Trophoblast cell (in vitro differentiated cells and primary cell): Measurements from ENCODE around the gene KDM5B.

ENCODE experiments used
- DNase-seq, 2 donors: peaks; one replicate each; pipeline ENCODE4 v3.0.0-alpha.2; 2016
- H2AFZ ChIP-seq: 2 replicates; pipeline ENCODE4 v1.6.1; 2013; ENCODE audit warnings: low read length, moderate library complexity, mild to moderate bottlenecking; ENCODE audit not compliant: insufficient read depth, poor library complexity
- H2AK5ac ChIP-seq: 2 replicates; pipeline ENCODE4 v1.6.1; 2013; ENCODE audit warnings: mild to moderate bottlenecking, low read length
- H2BK120ac ChIP-seq: 2 replicates; pipeline ENCODE4 v1.6.1; 2013; ENCODE audit warnings: low read length, mild to moderate bottlenecking, moderate library complexity; ENCODE audit not compliant: insufficient read depth, poor library complexity
- H2BK12ac ChIP-seq: 2 replicates; pipeline ENCODE4 v1.6.1; 2013; ENCODE audit warnings: mild to moderate bottlenecking, low read length, moderate library complexity
- H2BK5ac ChIP-seq: 2 replicates; pipeline ENCODE4 v1.6.1; 2013; ENCODE audit warnings: low read length, low read depth, moderate library complexity, mild to moderate bottlenecking; ENCODE audit not compliant: poor library complexity
- H3K14ac ChIP-seq: 2 replicates; pipeline ENCODE4 v1.6.1; 2013; ENCODE audit warnings: mild to moderate bottlenecking, low read length
- H3K18ac ChIP-seq: 2 replicates; pipeline ENCODE4 v1.6.1; 2013; ENCODE audit warnings: mild to moderate bottlenecking, low read length
- H3K23ac ChIP-seq: 2 replicates; pipeline ENCODE4 v1.6.1; 2013; ENCODE audit warnings: low read length
- H3K27ac ChIP-seq: 2 replicates; pipeline ENCODE4 v1.5.1; 2013; ENCODE audit warnings: low read depth, mild to moderate bottlenecking, inconsistent platforms, low read length, moderate library complexity
- H3K27me3 ChIP-seq: 2 replicates; pipeline ENCODE4 v1.6.1; 2013; ENCODE audit warnings: inconsistent platforms, mild to moderate bottlenecking, low read length, moderate library complexity; ENCODE audit not compliant: insufficient read depth
- H3K36me3 ChIP-seq, 2 experiments: 1 replicate in 1 of 2; 2 replicates in 1 of 2; pipeline ENCODE4 v1.6.1; 2013; ENCODE audit warnings: low read length in 2 of 2, mild to moderate bottlenecking in 2 of 2, moderate library complexity in 1 of 2; ENCODE audit not compliant: insufficient read depth in 2 of 2, control insufficient read depth in 1 of 2
- H3K4ac ChIP-seq: 2 replicates; pipeline ENCODE4 v1.6.1; 2013; ENCODE audit warnings: low read depth, mild to moderate bottlenecking, low read length, moderate library complexity
- H3K4me1 ChIP-seq, 2 experiments: 1 replicate in 1 of 2; 2 replicates in 1 of 2; pipeline ENCODE4 v1.6.1; 2013; ENCODE audit warnings: low read length in 2 of 2, mild to moderate bottlenecking in 2 of 2, moderate library complexity in 1 of 2; ENCODE audit not compliant: insufficient read depth in 2 of 2, control insufficient read depth in 1 of 2
- H3K4me2 ChIP-seq: 2 replicates; pipeline ENCODE4 v1.6.1; 2013; ENCODE audit warnings: inconsistent platforms, mild to moderate bottlenecking, low read length, moderate library complexity
- H3K4me3 ChIP-seq: 2 replicates; pipeline ENCODE4 v1.5.1; 2013; ENCODE audit warnings: mild to moderate bottlenecking, low read depth, low read length, inconsistent platforms
- H3K79me1 ChIP-seq: one replicate; pipeline ENCODE4 v1.6.1; 2013; ENCODE audit warnings: low read length
- H3K79me2 ChIP-seq: 2 replicates; pipeline ENCODE4 v1.6.1; 2013; ENCODE audit warnings: low read length, mild to moderate bottlenecking; ENCODE audit not compliant: control insufficient read depth, insufficient read depth, poor library complexity
- H3K9ac ChIP-seq: 2 replicates; pipeline ENCODE4 v1.6.1; 2013; ENCODE audit warnings: mild to moderate bottlenecking, low read length
- H3K9me3 ChIP-seq: 2 replicates; pipeline ENCODE4 v1.6.1; 2013; ENCODE audit warnings: low read depth, mild to moderate bottlenecking, control low read depth, inconsistent platforms, low read length; ENCODE audit not compliant: insufficient read depth
- H4K12ac ChIP-seq: 2 replicates; pipeline ENCODE4 v1.6.1; 2013; ENCODE audit warnings: low read depth, mild to moderate bottlenecking, low read length, moderate library complexity
- H4K8ac ChIP-seq: 2 replicates; pipeline ENCODE4 v1.6.1; 2013; ENCODE audit warnings: low read depth, mild to moderate bottlenecking, low read length, moderate library complexity
- H4K91ac ChIP-seq: one replicate; pipeline ENCODE4 v1.6.1; 2013; ENCODE audit warnings: low read depth, mild to moderate bottlenecking, low read length, moderate library complexity
- WGBS: extraction: QIAGEN DNeasy Blood & Tissue Kit; methylation state at CpG from one replicate; pipeline ENCODE4 v1.1.7; 2013; ENCODE audit warnings: missing lambda C conversion rate; ENCODE audit not compliant: insufficient read length, insufficient coverage; ENCODE audit errors: extremely low coverage; 5-methylcytosine and 5-hydroxymethylcytosine counted together

KDM5B gene

DNA sequence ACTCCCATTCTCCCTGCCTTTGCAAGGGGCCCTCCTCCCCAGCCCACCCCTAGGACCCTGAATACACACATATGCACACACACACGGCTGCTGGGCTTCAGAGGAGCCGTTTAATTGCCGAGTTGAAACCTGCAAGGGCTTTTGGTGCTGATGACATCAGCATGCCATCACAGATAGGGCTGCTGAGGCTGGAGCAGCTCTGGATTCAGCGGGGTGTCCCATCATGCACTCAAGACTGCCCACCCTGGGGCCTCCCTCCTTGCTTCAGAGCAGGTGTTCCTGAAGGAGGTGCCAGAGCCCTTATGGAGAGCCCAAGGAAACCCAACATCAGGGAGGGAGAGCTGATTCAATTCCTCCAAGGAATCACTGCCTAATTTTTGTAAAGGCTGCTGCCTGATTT is 103.6 kb downstream of the KDM5B start:
- Histone ChIP-seq H4K12ac (no peak overlapping the region), H3K4me3 (no peak overlapping the region), H3K4me2 (no peak overlapping the region), H3K4ac (no peak overlapping the region), H3K79me2 (no peaks in the 10 kb centered on the region), H2BK5ac (no peak overlapping the region), H3K27me3 (peaks cover 15% of the 10 kb centered on the region), H2AK5ac (no peak overlapping the region), H3K18ac (no peak overlapping the region), H3K9me3 (peaks cover 2% of the 10 kb centered on the region), H3K14ac (no peak overlapping the region), H3K23ac (no peak overlapping the region), H4K91ac (no peak overlapping the region), H2AFZ (no peak overlapping the region), H3K9ac (no peak overlapping the region), H3K27ac (no peak overlapping the region), H3K4me1 (peaks cover under 1 to 2% of the 10 kb centered on the region in 2 experiments), H3K36me3 (no peaks in the 10 kb centered on the region), H3K79me1 (no peaks in the 10 kb centered on the region), H2BK12ac (no peak overlapping the region), H2BK120ac (no peak overlapping the region), H4K8ac (no peak overlapping the region)
- no CpG with 5 or more reads among the region's 4 CpGs for WGBS
- DNase-seq, result no peak

DNA sequence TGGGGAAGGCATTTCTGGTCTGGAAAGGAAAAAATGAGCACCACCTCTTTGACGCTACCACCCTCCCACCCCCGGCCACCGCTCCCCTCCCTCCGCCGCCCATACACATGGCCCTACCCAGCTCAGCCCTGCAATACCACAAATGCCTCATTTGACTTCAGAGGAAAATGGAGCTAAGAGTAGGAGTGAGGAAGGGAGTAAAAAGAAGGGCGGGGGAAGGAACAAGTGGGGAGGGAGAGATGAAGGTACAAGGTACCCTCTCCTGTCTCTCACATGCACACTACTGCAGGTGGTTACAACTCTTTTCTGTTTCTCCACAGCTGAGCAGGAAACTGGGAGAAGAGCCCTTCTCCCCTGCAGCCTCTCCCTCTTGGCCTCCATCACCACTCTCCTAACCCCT is 105.0 kb downstream of the KDM5B start:
- no peak for DNase-seq
- Histone ChIP-seq H2BK12ac (no peak overlapping the region), H3K9me3 (no peaks in the 10 kb centered on the region), H3K4me3 (no peak overlapping the region), H4K91ac (no peak overlapping the region), H2BK120ac (no peak overlapping the region), H3K27me3 (peaks cover 1% of the 10 kb centered on the region), H3K36me3 (no peaks in the 10 kb centered on the region), H3K4me1 (no peaks in the 10 kb centered on the region), H3K23ac (no peak overlapping the region), H3K79me1 (no peaks in the 10 kb centered on the region), H3K4me2 (no peak overlapping the region), H4K8ac (no peak overlapping the region), H3K9ac (no peak overlapping the region), H3K27ac (no peak overlapping the region), H3K79me2 (no peaks in the 10 kb centered on the region), H4K12ac (no peak overlapping the region), H3K4ac (no peak overlapping the region), H2AFZ (no peak overlapping the region), H3K18ac (no peak overlapping the region), H2AK5ac (no peak overlapping the region), H2BK5ac (no peak overlapping the region), H3K14ac (no peak overlapping the region)
- WGBS, result no CpG with 5 or more reads among the region's 6 CpGs

DNA sequence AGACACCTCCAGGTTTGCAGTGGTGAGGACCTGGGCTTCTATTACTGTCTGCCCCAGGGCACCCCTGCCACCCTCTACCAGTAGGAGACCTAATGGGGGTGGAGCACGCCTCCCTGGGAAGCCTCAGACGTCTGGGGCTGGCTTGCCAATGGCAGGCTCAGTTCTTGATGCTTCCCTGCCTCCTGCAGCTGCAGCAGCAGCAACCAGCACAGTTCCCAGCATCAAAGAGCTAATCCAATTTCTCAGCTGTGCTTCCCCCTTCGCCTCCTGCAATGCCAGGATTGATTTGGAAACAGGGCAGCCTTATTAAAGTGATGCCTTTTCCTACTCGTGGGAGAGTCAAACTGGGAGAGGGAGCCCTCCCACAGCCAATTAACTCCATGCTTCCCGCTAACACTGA is 106.1 kb downstream of the KDM5B start:
- Histone ChIP-seq H3K27me3 (no peaks in the 10 kb centered on the region), H4K8ac (no peak overlapping the region), H3K79me1 (no peaks in the 10 kb centered on the region), H2BK120ac (no peak overlapping the region), H3K18ac (no peak overlapping the region), H3K4me3 (no peak overlapping the region), H3K27ac (no peak overlapping the region), H3K9ac (no peak overlapping the region), H2BK12ac (no peak overlapping the region), H2AFZ (no peak overlapping the region), H4K91ac (no peak overlapping the region), H3K4me1 (no peaks in the 10 kb centered on the region), H3K23ac (no peak overlapping the region), H2BK5ac (no peak overlapping the region), H3K4ac (no peak overlapping the region), H3K14ac (no peak overlapping the region), H4K12ac (no peak overlapping the region), H2AK5ac (no peak overlapping the region), H3K9me3 (peaks cover 2% of the 10 kb centered on the region), H3K36me3 (no peaks in the 10 kb centered on the region), H3K4me2 (no peak overlapping the region), H3K79me2 (no peaks in the 10 kb centered on the region)
- no peak for DNase-seq
- no CpG with 5 or more reads among the region's 5 CpGs for WGBS

DNA sequence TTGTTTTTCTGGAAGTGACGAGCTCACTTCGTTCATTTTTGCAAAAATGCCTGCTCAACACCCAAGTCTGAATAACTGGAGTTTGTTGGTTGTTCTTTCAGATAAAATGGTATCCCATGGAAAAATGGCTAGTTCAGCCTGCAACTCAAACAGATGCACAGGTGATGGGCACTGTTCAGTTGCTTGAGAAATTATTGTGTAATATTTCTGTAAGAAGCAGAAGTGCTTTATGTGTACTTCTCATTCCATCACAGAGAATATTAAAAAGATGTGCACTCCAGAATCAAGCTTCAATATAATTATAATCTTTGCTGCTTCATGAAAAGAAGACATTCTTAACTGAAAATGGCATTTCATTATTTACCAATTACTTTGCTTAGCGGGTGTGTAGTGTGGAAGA is 107.0 kb downstream of the KDM5B start:
- Histone ChIP-seq H2BK120ac (no peak overlapping the region), H3K23ac (no peak overlapping the region), H3K4me2 (no peak overlapping the region), H3K27me3 (no peaks in the 10 kb centered on the region), H2BK5ac (no peak overlapping the region), H3K4me3 (no peak overlapping the region), H2BK12ac (no peak overlapping the region), H3K36me3 (no peaks in the 10 kb centered on the region), H4K8ac (no peak overlapping the region), H4K12ac (no peak overlapping the region), H4K91ac (no peak overlapping the region), H3K18ac (no peak overlapping the region), H2AK5ac (no peak overlapping the region), H3K9ac (no peak overlapping the region), H3K79me1 (no peaks in the 10 kb centered on the region), H3K9me3 (peaks cover 2% of the 10 kb centered on the region), H3K79me2 (no peaks in the 10 kb centered on the region), H3K27ac (no peak overlapping the region), H3K4ac (no peak overlapping the region), H3K4me1 (no peaks in the 10 kb centered on the region), H3K14ac (no peak overlapping the region), H2AFZ (no peak overlapping the region)
- no CpG with 5 or more reads among the region's 3 CpGs for WGBS
- DNase-seq, result no peak
